HG03460 (cell line): Measurements from ENCODE around the gene CLCF1.

Experiments
- ATAC-seq: cut with Tn5 transposase; IDR thresholded peaks from one replicate; pipeline ENCODE4 v1.9.1; 2021; ENCODE audit not compliant: unreplicated experiment

CLCF1 gene

DNA sequence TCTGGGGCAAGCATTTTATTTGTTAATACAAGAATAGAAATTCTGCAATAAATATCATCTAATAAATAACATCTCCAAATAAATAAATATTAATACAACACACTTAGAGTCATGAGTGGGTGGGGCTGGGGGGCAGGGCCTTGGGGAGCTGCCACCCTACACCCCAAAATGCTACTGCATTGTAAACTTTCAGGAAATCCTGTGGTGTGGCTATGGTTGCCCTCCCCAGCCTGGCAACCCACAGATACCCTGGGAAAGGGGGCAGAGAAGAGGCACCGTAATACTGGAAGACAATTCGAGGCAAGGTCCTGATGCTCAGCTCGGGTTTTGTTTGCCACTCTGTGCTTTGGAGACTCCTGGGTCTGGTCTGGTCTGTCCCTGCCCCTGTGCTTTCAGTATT lies 9.2 kb downstream of the CLCF1 start:
- ATAC-seq, result no peak

DNA sequence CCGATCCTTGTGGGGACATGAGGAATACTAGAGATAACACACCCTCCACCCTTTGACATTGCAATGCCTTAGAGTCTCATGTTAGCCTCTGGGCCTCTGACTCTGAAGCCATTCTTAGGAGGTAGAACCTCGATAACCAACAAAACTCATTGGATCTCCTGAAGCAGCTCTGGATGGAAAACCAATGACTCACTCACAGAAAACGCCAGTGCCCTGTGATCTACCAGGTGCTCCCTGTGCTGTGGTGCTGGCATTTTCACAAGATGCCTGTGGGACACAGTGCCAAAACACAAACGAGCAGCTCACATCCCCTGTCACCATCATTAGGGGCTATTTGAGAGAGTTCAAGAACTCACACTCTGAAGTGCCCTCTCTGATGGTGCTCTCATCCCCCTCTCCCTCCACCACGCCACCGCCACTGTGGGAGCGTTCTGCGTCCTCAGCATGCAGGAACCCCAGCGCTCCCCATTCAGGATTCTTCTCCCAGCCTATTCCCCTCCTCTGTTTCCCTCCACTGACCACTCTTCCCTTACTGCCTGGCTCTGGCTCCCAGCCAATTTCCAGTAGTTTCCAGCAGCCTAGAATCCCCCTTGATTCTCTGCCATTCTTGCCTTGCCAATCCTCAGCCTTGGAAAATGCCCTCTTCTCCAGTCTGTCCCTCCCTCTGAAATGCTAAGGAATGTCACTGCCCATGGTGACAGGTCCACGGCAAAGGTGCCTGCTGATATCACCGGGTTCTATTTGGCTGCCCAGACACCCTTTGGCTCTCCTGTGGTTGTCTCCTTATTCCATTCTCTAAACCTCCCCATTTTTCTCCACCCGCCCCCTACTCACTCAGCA lies 15.3 kb downstream of the CLCF1 start:
- ATAC-seq, result no peak

DNA sequence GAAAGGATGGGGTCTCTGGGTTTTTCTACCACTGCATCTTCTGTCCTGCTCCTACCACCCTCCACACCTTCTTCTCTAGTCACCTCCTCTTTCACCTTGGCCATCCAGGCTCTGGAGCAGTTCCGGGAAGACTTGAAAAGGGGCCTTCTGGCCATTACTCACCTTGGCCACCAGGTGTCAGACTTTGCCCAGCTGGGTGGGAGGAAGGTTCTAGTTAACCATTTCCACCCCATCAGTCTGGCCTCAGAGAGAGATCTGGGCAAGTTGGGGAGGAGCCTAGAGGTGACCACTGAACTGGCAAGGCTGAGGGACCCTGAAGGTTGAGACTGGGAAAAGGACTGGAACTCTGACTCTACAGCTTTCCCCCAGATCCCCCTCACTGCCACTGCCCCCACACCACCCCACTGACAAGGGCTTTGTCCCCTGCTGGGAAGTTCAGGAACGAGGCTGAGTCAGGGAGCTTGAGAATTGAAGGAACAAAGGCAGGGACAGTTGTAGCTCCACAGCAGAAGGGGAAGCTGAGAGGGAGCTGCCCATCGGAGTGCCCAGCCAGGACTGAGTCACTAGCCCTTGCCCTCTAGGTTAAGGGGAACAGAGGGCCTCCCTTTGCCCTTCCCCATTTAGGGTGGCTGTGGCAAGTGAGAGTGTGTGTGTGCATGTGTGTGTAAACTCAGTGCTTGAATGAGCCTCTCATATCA lies 16.4 kb downstream of the CLCF1 start:
- no peak for ATAC-seq

DNA sequence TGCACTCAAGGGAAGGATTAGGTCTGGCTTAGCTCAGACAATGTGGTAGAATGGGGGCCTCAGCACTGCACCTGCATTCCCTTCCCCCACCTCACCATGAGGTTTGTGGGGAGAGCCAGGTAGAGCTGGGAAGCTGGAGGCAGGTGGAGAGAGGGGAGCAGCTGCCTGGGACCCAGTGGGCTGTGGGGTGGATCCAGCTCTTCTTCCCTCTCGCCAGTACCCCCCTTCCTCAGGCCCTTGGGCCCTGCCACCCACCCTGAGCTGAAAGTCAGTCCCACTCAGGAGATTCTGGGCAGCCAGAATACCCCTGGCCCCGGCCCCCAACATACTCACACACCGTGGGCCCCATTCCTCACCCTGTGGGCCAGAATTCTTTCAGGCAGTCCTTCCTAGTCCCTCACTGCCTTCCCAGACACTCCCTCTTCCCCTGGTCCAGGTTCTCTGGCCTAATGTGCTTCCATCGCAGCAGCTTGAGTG lies 17.0 kb downstream of the CLCF1 start:
- no peak for ATAC-seq

DNA sequence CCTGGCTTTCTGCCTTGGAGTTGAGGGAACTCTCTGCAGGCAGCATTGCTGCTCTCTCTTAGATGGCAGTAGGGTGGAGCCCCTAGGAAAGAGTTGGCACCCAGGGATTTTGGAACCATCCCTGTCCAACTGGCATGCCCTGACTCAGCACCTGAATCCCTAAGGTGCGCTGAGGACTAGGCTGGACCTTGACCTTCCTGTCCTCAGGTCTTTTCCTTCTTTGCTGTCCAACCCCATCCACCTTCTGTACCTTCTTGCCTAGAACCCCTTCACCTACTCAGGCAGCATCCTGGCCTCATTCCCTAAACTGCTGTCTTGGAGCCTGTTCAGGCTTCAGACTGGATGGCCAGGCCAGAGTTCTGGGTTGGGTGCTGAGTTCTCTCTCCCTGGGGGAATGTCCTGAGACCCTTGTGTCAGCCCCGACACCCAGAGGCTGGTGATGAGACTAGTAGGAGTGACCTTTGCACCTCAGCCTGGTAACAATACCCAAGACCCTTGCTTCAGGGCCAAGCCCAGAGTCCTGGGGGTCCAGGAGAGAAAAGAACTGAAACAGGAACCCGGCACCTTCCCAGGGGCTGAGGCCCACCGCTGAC lies 17.5 kb downstream of the CLCF1 start:
- ATAC-seq, result no peak

DNA sequence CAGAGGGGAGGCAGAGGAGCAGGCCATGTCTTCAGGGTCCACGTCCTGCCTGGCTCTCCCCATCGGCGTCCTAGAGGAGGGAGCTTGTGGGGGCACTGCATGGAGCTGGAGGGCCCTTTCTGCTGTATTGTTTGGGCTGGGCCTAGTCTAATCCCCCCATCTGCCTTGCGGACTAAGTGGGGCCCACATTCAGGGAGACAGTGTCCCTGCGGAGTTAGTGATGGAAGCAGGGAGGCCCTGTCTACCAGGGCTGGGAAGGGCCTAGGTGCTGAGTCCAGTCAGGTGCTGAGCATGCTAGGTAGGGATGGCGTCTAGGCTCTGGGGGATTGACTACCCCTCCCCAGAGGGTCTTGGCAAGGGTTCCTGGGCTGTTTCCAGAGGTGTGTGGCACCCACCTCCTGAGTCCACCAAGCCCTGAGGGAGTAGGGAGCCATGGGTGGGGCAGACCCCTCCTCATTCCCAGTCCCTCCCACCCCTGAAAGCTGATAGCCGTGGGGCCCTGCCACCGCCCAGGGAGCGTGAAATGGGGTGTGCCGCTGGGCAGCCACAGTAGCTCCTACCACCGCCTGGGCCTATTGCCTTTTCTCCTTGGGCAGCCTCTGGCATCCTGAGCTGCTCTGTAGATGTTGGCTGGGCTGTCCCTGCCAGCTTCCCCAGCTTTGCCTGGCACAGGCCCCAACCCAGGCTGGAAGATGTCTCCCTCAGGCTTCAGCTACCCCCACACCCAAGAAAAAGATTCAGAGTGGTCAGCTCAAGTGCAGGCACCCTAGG lies 18.2 kb downstream of the CLCF1 start:
- ATAC-seq, result no peak

DNA sequence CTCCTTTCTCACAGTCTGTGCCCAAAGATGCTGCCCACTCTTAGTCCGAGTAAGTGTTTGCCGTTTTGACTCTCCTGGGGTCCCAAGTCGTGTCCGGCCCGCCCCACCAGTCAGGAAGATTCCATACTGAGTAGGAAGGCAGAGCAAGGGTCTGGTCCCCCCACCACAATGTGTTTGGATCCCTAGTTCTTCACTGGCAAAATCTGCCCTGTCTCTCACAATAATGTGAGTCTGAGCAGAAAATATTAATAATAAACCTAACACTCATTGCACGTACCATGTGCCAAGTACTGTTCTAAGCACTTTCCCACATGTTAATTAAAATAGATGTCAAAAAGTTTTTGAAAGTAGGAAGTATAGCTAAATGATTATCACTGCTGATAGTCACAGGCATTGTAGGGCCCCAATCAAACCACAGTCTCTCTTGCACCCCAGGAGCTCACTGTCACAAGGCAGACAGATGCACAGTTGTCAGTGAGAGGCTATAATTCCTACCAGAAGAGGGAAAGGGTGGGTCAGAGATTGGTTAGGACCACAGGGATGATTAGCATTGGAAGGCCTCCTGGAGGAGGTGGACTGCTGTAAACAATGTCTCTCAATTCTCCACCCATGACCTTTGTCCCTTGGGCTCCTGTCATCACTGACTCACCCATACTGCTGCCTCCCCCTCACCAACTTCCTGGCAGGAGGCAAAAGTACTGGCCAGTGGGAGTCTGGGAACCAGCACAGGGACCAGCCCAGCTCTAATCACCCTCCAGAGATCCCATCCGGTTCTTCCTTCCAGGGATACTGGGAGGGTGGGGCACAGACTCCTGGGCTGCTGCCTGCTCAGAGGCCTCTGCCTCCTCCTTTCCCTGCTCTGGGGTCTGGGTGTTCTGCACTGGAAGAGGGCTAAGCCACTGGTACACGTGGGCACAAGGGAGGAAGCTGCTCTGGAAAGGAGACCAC lies 19.0 kb downstream of the CLCF1 start:
- no peak for ATAC-seq

DNA sequence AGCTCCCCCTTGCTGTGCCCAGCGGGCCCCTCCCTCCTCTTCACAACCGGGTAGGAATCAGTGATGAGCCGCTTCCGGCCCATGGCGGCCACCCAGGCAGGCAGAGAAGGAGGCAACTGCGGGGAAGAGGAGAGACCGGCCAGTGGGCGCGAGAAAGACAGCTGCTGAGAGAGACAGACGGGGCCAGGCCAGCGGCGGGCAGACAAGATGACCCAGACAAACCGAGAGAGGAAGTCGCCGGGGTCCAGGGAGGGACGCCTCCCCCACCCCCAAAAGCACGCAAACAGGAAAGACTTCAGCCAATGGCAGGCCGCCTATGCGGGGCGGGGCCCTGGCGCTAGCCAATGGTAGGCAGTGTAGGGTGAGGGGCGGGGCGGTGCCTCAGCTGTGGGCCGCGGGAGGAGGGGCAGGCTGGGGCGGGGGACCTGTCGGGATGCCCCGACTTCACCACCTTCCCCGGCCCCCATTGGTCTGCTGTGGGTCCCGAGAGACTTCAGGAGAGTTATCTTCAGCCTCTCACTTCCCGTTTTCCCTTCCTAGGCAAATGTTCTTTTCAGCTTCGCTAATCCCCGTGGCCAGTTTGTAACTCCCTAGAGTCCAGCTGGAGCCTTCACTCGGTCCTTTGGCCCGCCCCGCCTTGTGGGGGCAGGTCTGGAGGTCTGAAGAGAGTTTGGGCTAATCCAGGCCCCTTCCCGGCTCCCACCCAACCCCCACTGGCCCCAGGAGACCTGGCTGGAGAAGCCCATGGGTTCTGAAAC lies 19.9 kb downstream of the CLCF1 start, which contains the start of gene POLD4:
Gene POLD4 (minus strand): TSS at position 230 of the 758 bp plus-strand sequence. CDS start 147 bp downstream, at position 83.
- peak; percentile 67 for ATAC-seq

DNA sequence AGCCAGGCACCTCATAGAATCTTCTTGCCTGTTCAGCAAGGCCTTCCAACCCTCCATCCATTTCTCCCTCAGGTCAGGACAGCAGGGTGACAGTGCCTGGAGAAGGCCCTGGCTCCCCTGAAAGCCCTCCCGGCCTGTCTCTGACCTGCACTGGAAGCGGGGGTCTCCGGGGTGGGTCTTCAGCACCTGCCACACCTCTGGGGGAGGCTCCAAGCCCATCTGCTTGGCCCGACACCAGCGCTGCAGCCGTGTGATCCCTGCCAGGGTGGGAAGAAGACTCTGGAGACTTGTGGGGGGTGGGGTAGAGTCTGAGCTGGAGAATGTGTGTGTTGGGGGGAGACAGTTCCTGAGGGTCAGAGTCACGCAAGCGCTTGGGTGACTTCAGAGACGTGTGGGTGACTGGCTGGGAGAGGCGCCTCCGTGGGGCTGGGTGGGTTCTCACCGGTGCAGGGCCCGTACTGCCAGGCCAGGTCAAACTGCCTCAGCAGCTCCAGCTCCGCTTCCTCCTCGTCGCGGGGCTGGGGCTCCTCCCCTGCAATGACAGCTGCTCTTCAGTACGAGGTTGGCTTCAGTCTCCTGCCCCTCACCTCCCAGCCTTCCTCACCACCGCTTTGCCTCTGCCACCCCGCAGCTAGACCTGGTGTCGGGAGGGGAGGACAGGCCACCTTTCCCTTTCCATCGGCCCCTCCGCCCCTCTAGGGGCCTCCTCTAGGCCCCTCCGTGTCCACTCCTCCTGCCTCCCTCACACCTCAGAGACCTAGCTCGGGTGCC lies 20.7 kb downstream of the CLCF1 start:
- ATAC-seq, result peak; percentile 5

DNA sequence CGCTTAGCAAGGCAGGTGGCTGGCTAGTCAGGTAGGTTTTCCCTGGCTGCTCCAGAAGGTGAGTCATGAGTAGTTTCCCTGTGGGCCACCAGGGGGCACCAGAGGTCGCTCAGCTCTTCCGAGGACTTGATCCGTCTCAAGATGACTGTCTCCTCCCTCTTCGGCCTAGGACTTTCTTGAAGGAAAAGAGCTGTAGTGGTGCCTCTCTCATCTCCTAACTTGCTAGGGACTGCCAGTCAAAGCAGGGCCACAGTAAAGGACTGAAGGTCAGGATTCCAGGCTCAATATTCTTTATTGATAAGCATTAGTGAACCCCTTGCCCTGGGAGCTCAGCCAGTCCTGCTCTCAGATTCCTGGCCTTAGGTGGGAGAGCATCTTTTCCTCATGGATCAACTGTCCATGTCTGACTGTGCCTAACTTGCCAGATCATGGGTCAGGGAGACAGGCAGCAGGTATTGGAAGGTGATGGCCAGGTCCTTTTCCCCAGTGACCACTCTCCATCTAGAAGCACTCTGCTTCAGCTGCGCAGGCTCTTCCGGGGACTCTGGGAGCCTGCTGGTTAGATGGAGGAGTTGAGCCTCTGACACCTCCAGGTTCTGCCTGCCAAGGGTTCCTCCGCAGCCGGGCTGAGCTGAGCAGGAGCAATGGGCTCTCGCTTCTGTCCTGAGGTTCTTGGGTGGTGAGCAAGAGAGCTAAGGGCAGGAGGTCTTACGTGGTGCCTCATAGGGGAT lies 22.0 kb downstream of the CLCF1 start:
- no peak for ATAC-seq

DNA sequence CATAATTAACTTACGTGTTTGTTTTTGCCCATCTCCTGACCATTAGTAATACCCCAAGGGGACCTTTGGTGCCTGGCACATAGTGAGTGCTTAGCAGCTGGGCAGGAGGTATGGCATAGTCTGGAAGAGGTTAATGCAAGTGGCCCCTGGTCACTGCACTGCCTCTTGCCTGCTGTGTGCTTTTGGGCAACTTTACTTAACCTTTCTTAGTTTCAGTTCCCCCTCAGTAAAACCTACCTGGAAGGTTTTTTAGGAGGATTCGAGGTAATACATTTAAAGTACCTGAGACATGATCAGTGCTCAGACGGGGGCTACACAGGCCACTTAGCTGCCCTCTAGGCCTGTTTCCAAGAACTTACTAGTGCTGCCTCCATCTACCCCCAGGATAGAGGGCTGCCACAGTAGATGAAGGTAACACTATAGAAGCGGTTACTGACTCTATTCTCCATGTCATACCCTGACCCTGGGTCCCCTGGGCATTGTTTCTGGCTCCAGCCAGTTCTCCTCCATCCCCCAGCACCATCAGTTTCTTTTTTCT lies 23.4 kb downstream of the CLCF1 start:
- no peak for ATAC-seq

DNA sequence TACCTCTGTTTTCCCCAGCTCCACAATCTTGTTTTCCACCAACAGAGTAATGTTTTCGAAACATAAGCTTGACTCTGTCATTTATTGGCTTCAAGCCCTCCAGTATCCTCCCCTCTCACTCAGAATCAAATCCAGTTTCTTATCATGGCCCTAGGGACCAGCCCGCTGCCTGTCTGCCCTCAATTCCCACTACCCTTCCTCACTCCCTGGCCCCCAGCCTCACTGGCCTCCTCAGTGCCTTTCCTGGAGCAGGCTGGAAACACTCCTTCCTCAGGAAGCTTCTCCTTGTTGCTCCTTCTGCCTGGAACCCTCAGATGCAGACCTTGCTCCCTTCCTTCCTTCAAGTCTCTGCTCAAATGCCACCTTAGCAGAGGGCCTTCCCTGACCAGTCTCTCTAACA lies 23.9 kb downstream of the CLCF1 start:
- no peak for ATAC-seq

DNA sequence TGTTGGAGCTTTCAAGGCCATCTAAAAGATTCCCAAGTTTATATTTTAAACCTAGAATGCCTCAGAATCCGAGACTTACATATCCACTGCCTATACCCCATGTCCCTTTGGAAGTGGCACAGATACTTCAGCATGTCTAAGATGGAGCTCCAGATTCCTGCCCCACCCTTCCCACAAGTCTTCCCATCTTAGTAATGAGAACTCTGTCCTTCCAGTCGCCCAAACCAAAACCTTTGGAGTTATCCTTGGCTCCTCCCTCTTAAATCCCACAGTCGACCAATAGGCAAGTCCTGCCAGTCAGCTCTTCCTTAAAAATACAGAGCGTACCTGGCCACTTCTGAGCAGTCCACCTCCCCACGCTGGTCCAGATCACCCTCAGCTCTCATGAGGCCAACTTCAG lies 24.4 kb downstream of the CLCF1 start:
- ATAC-seq, result no peak

DNA sequence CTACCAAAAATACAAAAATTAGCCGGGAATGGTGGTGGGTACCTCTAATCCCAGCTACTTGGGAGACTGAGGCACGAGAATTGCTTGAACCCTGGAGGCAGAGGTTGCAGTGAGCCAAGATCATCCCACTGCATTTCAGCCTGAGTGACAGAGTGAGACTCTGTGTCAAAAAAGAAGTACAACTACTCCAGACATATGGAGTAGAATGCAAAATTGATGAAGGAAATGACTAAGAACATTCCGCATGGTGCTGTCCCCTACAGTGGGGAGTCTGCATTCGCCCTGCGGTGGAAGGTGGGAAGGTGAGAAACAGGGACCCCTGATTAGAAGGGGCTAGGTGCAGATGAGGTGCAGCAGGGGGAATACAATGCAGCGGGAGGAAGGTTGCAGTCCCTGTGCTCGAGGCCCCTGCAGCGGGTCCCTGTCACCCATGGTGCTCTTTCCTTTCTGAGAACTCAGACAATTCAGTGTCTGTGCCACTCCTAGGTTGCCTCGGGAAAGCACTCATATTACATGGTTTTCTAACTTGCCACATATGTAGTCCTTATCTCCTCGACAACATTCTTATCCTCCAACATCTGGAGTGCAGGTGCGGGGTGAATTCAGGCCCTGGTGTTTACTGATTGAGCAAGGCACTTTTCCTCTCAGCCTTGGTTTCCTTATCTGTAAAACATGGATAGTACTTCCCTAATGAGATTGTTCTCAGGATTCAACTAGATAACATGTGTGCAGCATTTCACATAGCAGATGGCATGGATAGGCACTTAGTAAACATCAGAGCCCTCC lies 25.2 kb downstream of the CLCF1 start:
- ATAC-seq, result no peak

DNA sequence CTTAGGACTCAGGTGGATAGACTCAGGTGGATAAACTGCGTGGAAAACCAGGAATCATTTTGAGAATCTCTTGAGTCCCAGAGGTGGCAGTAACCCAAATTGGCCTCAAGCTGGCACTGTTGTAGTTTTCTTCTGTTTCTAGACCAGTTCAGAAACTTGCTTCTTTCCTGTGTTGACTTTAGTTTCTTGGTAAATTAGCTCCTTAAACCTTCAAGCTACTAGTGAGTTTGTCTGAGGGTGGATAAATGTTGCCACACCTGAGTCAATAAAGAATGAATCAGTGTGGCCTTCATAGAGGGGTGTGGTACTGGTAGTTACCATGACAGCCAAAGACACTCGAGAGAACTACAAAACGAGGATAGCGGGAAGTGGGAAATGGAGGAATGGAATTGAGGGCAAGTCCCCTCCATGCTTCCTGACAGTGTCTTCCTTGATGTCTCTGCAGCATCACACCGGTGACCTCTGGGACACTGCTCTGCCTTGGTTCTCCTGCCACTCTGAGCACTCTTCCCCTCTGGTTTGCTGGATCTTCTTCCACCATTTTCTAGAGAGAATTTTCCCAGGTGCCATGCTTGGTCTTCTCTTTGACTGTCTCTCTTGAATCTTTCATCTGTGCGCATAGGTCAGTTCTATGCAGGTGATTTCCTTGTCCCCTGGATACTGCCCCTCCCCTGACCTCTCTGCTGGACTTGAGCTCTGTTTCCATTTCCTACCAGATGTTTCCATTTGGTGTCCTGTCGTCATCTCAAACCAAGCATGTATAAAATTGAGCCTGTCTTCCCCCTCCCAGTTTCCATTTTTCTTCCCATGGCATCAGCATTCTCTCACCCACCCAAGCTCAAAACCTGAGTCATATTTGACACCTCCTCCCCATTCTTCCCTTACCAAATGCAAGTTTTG lies 27.2 kb downstream of the CLCF1 start:
- no peak for ATAC-seq
